WTC11 (cell line): ENCODE results near the gene RRP7A. TPM values are rescaled to one million over a fixed set of nuclear protein-coding genes. Genes with fewer than 3 reads are reported as not detected.

Experiments used
- ATAC-seq: fragments of 200-7000 bp; cut with Tn5 transposase; 2 replicates; pipeline ENCODE4 v1.10.0; 2021; ENCODE audit warnings: mild to moderate bottlenecking, moderate library complexity
- CTCF ChIA-PET: fragments of 300-600 bp; sonication (Branson Sonifier 250); formaldehyde crosslinking; loops from one replicate; lab custom pipeline; 2021; ENCODE audit warnings: antibody characterized with exemption; lab: Charles Lee
- POLR2A ChIA-PET: fragments of 350-600 bp; sonication (Branson Sonifier 250); formaldehyde crosslinking; loops from one replicate; lab custom pipeline; 2021; ENCODE audit warnings: antibody characterized with exemption; lab: Charles Lee
- DNase-seq: peaks from one replicate; pipeline ENCODE4 v3.0.0; 2021; ENCODE audit warnings: low spot score
- H3K27ac Mint-ChIP-seq: 2 replicates; pipeline ENCODE4 v1.8.0; 2021; ENCODE audit warnings: mixed read lengths
- H3K27me3 Mint-ChIP-seq: 2 replicates; pipeline ENCODE4 v1.8.0; 2021; ENCODE audit warnings: low read depth, mild to moderate bottlenecking, moderate library complexity, mixed read lengths
- H3K36me3 Mint-ChIP-seq: 2 replicates; pipeline ENCODE4 v1.8.0; 2021; ENCODE audit warnings: mixed read lengths
- H3K4me1 Mint-ChIP-seq: 2 replicates; pipeline ENCODE4 v1.8.0; 2022; ENCODE audit warnings: mixed read lengths
- H3K4me3 Mint-ChIP-seq: 2 replicates; pipeline ENCODE4 v1.8.0; 2021; ENCODE audit warnings: mild to moderate bottlenecking, moderate library complexity, mixed read lengths
- H3K9me3 Mint-ChIP-seq: 2 replicates; pipeline ENCODE4 v1.8.0; 2021; ENCODE audit warnings: mixed read lengths
- ATF1 ChIP-seq: sonication (generic); formaldehyde crosslinking; IDR thresholded peaks from 2 replicates; pipeline ENCODE4 v1.8.1; 2023; ENCODE audit warnings: mild to moderate bottlenecking, moderate library complexity, missing genetic modification reagents
- EMX1 ChIP-seq: fragments of 250-450 bp; sonication (Bioruptor Pico); IDR thresholded peaks from 2 replicates; pipeline ENCODE4 v1.8.0; 2021; ENCODE audit warnings: mild to moderate bottlenecking
- FOXP1 ChIP-seq: sonication (generic); formaldehyde crosslinking; IDR thresholded peaks from 2 replicates; pipeline ENCODE4 v1.8.0; 2022; ENCODE audit warnings: missing genetic modification reagents, mild to moderate bottlenecking, moderate library complexity, borderline replicate concordance
- MYBL2 ChIP-seq: sonication (generic); formaldehyde crosslinking; IDR thresholded peaks from 2 replicates; pipeline ENCODE4 v1.8.1; 2023; ENCODE audit warnings: mild to moderate bottlenecking, moderate library complexity, missing genetic modification reagents
- NFYB ChIP-seq: sonication (generic); formaldehyde crosslinking; conservative IDR thresholded peaks from 2 replicates; pipeline ENCODE4 v1.8.0; 2022; ENCODE audit warnings: low read depth, missing genetic modification reagents
- SOX15 ChIP-seq: fragments of 250-450 bp; sonication (Bioruptor Pico); IDR thresholded peaks from 2 replicates; pipeline ENCODE4 v1.9.0; 2021; ENCODE audit warnings: mild to moderate bottlenecking
- TP53 ChIP-seq: sonication (generic); formaldehyde crosslinking; IDR thresholded peaks from 2 replicates; pipeline ENCODE4 v1.8.1; 2023; ENCODE audit warnings: mild to moderate bottlenecking, missing genetic modification reagents
- ZNF219 ChIP-seq: sonication (generic); formaldehyde crosslinking; IDR thresholded peaks from 2 replicates; pipeline ENCODE4 v1.8.0; 2023; ENCODE audit warnings: missing genetic modification reagents, mild to moderate bottlenecking, borderline replicate concordance
- ZNF232 ChIP-seq: sonication (generic); formaldehyde crosslinking; IDR thresholded peaks from 2 replicates; pipeline ENCODE4 v1.8.0; 2022; ENCODE audit warnings: mild to moderate bottlenecking, missing genetic modification reagents
- ZNF671 ChIP-seq: fragments of 250-450 bp; sonication (Bioruptor Pico); IDR thresholded peaks from 2 replicates; pipeline ENCODE4 v1.8.0; 2021; ENCODE audit warnings: mild to moderate bottlenecking
- total RNA-seq: library from RNA; stranded (reverse); gene quantifications from 3 replicates; pipeline ENCODE4 v1.2.3, GENCODE V29; 2021
- TF ChIP-seq, protein P1 (sequence below): sonication (generic); formaldehyde crosslinking; IDR thresholded peaks from 2 replicates; pipeline ENCODE4 v1.8.1; 2022; ENCODE audit warnings: mild to moderate bottlenecking, missing genetic modification reagents, moderate library complexity, borderline replicate concordance
- TF ChIP-seq, protein P2 (sequence below): sonication (generic); formaldehyde crosslinking; IDR thresholded peaks from 2 replicates; pipeline ENCODE4 v1.8.1; 2023; ENCODE audit warnings: mild to moderate bottlenecking, missing genetic modification reagents, borderline replicate concordance
- TF ChIP-seq, protein P3 (sequence below): sonication (generic); formaldehyde crosslinking; IDR thresholded peaks from 2 replicates; pipeline ENCODE4 v1.8.1; 2023; ENCODE audit warnings: mild to moderate bottlenecking, moderate library complexity, missing genetic modification reagents
- TF ChIP-seq, protein P4 (sequence below): sonication (generic); formaldehyde crosslinking; IDR thresholded peaks from 2 replicates; pipeline ENCODE4 v1.8.1; 2022; ENCODE audit warnings: mild to moderate bottlenecking, moderate library complexity, missing genetic modification reagents
- TF ChIP-seq, protein P5 (sequence below): fragments of 250-450 bp; sonication (Bioruptor Pico); IDR thresholded peaks from 2 replicates; pipeline ENCODE4 v2.1.2; 2022; ENCODE audit warnings: mild to moderate bottlenecking, moderate library complexity
- TF ChIP-seq, protein P6 (sequence below): sonication (generic); formaldehyde crosslinking; conservative IDR thresholded peaks from 2 replicates; pipeline ENCODE4 v1.8.1; 2023; ENCODE audit warnings: mild to moderate bottlenecking, low read depth, missing genetic modification reagents, moderate library complexity
- TF ChIP-seq, protein P7 (sequence below): fragments of 250-450 bp; sonication (Bioruptor Pico); IDR thresholded peaks from 2 replicates; pipeline ENCODE4 v1.9.0; 2021; ENCODE audit warnings: mild to moderate bottlenecking

RRP7A gene
- total RNA-seq, 1 experiment from 2014 or later, result 95.0 TPM

DNA sequence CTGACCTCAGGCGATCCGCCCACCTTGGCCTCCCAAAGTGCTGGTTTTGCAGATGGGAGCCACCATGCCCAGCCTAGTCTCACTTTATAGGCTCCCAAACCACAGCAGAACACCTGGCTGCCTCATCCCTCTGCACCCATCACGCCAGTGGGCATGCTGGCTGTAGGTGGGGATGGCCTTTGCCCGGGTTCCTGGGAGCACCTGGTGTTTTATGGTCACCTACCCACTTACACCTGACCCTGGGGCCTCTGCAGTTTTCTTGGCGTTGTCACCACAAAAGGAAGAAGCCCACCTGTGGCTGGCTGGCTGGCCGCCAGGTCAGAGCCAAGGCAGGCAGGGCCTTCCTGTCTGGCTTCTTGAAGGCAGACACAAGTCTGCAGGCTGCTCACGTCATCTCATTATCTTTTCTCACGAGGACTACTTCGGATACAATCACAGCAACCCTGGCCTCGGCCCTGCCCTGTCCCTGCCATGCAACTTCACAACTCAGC lies 8.2 kb downstream of the RRP7A start (continued):
- TF ChIP-seq NFYB (CRISPR knock-in tag), result no peak
- no peak for TF ChIP-seq TP53 (CRISPR knock-in tag)
- no peak for TF ChIP-seq EMX1 (CRISPR knock-in tag)
- TF ChIP-seq, protein P1, sequence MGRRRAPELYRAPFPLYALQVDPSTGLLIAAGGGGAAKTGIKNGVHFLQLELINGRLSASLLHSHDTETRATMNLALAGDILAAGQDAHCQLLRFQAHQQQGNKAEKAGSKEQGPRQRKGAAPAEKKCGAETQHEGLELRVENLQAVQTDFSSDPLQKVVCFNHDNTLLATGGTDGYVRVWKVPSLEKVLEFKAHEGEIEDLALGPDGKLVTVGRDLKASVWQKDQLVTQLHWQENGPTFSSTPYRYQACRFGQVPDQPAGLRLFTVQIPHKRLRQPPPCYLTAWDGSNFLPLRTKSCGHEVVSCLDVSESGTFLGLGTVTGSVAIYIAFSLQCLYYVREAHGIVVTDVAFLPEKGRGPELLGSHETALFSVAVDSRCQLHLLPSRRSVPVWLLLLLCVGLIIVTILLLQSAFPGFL (CRISPR knock-in tag), result no peak
- TF ChIP-seq, protein P2, sequence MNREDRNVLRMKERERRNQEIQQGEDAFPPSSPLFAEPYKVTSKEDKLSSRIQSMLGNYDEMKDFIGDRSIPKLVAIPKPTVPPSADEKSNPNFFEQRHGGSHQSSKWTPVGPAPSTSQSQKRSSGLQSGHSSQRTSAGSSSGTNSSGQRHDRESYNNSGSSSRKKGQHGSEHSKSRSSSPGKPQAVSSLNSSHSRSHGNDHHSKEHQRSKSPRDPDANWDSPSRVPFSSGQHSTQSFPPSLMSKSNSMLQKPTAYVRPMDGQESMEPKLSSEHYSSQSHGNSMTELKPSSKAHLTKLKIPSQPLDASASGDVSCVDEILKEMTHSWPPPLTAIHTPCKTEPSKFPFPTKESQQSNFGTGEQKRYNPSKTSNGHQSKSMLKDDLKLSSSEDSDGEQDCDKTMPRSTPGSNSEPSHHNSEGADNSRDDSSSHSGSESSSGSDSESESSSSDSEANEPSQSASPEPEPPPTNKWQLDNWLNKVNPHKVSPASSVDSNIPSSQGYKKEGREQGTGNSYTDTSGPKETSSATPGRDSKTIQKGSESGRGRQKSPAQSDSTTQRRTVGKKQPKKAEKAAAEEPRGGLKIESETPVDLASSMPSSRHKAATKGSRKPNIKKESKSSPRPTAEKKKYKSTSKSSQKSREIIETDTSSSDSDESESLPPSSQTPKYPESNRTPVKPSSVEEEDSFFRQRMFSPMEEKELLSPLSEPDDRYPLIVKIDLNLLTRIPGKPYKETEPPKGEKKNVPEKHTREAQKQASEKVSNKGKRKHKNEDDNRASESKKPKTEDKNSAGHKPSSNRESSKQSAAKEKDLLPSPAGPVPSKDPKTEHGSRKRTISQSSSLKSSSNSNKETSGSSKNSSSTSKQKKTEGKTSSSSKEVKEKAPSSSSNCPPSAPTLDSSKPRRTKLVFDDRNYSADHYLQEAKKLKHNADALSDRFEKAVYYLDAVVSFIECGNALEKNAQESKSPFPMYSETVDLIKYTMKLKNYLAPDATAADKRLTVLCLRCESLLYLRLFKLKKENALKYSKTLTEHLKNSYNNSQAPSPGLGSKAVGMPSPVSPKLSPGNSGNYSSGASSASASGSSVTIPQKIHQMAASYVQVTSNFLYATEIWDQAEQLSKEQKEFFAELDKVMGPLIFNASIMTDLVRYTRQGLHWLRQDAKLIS (CRISPR knock-in tag), result no peak
- TF ChIP-seq, protein P3, sequence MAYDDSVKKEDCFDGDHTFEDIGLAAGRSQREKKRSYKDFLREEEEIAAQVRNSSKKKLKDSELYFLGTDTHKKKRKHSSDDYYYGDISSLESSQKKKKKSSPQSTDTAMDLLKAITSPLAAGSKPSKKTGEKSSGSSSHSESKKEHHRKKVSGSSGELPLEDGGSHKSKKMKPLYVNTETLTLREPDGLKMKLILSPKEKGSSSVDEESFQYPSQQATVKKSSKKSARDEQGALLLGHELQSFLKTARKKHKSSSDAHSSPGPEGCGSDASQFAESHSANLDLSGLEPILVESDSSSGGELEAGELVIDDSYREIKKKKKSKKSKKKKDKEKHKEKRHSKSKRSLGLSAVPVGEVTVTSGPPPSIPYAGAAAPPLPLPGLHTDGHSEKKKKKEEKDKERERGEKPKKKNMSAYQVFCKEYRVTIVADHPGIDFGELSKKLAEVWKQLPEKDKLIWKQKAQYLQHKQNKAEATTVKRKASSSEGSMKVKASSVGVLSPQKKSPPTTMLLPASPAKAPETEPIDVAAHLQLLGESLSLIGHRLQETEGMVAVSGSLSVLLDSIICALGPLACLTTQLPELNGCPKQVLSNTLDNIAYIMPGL, result no peak
- no peak for TF ChIP-seq ATF1 (CRISPR knock-in tag)
- TF ChIP-seq, protein P4, sequence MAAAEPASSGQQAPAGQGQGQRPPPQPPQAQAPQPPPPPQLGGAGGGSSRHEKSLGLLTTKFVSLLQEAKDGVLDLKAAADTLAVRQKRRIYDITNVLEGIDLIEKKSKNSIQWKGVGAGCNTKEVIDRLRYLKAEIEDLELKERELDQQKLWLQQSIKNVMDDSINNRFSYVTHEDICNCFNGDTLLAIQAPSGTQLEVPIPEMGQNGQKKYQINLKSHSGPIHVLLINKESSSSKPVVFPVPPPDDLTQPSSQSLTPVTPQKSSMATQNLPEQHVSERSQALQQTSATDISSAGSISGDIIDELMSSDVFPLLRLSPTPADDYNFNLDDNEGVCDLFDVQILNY, result no peak
- TF ChIP-seq, protein P5, sequence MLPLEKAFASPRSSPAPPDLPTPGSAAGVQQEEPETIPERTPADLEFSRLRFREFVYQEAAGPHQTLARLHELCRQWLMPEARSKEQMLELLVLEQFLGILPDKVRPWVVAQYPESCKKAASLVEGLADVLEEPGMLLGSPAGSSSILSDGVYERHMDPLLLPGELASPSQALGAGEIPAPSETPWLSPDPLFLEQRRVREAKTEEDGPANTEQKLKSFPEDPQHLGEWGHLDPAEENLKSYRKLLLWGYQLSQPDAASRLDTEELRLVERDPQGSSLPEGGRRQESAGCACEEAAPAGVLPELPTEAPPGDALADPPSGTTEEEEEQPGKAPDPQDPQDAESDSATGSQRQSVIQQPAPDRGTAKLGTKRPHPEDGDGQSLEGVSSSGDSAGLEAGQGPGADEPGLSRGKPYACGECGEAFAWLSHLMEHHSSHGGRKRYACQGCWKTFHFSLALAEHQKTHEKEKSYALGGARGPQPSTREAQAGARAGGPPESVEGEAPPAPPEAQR (CRISPR knock-in tag), result no peak
- no peak for TF ChIP-seq FOXP1 (CRISPR knock-in tag)
- TF ChIP-seq, protein P6, sequence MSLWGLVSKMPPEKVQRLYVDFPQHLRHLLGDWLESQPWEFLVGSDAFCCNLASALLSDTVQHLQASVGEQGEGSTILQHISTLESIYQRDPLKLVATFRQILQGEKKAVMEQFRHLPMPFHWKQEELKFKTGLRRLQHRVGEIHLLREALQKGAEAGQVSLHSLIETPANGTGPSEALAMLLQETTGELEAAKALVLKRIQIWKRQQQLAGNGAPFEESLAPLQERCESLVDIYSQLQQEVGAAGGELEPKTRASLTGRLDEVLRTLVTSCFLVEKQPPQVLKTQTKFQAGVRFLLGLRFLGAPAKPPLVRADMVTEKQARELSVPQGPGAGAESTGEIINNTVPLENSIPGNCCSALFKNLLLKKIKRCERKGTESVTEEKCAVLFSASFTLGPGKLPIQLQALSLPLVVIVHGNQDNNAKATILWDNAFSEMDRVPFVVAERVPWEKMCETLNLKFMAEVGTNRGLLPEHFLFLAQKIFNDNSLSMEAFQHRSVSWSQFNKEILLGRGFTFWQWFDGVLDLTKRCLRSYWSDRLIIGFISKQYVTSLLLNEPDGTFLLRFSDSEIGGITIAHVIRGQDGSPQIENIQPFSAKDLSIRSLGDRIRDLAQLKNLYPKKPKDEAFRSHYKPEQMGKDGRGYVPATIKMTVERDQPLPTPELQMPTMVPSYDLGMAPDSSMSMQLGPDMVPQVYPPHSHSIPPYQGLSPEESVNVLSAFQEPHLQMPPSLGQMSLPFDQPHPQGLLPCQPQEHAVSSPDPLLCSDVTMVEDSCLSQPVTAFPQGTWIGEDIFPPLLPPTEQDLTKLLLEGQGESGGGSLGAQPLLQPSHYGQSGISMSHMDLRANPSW, result no peak

DNA sequence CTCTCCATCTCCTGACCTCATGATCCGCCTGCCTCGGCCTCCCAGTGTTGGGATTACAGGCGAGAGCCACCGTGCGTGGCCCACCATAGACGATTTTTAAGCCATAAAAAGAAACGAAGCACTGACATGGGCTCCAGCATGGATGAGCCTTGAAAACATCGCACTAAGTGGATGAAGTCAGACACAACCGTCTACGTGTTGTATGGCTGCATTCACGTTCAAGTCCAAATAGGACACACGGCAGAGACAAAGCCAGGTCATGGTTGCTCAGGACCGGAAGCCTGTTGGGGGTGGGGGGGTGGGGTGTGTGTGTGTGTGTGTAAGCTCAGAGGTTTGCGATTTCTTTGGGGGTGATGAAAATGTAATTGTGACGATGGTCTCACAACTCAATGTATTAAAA lies 10.0 kb downstream of the RRP7A start:
- TF ChIP-seq, protein P3, result no peak
- TF ChIP-seq SOX15 (CRISPR knock-in tag) (no peak), ZNF671 (CRISPR knock-in tag) (no peak), ZNF232 (CRISPR knock-in tag) (no peak), ZNF219 (no peak), MYBL2 (CRISPR knock-in tag) (no peak)
- TF ChIP-seq, protein P7, sequence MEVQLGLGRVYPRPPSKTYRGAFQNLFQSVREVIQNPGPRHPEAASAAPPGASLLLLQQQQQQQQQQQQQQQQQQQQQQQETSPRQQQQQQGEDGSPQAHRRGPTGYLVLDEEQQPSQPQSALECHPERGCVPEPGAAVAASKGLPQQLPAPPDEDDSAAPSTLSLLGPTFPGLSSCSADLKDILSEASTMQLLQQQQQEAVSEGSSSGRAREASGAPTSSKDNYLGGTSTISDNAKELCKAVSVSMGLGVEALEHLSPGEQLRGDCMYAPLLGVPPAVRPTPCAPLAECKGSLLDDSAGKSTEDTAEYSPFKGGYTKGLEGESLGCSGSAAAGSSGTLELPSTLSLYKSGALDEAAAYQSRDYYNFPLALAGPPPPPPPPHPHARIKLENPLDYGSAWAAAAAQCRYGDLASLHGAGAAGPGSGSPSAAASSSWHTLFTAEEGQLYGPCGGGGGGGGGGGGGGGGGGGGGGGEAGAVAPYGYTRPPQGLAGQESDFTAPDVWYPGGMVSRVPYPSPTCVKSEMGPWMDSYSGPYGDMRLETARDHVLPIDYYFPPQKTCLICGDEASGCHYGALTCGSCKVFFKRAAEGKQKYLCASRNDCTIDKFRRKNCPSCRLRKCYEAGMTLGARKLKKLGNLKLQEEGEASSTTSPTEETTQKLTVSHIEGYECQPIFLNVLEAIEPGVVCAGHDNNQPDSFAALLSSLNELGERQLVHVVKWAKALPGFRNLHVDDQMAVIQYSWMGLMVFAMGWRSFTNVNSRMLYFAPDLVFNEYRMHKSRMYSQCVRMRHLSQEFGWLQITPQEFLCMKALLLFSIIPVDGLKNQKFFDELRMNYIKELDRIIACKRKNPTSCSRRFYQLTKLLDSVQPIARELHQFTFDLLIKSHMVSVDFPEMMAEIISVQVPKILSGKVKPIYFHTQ (CRISPR knock-in tag), result no peak
- no peak for DNase-seq
- ATAC-seq, result no peak
- no peaks in the 10 kb centered on the region for H3K9me3 Mint-ChIP-seq
- POLR2A ChIA-PET, result interaction anchor here (0.7 kb wide), 2 partner anchors 36 to 213 kb away, joined by 3 to 4 read pairs; no protein-coding TSS in a partner anchor
- H3K27ac Mint-ChIP-seq, result peak overlapping the region; percentile 77
- CTCF ChIA-PET, result interaction anchor here (0.6 to 2.1 kb wide), 4 partner anchors 41 to 73 kb away, joined by 3 to 7 read pairs (median 3); no protein-coding TSS in a partner anchor
- H3K36me3 Mint-ChIP-seq, result peaks cover 12% of the 10 kb centered on the region
- H3K4me1 Mint-ChIP-seq, result peaks cover 38% of the 10 kb centered on the region
- H3K4me3 Mint-ChIP-seq, result no peak overlapping the region
- peaks cover 2% of the 10 kb centered on the region; the same call in 1 of the 2 replicates for H3K27me3 Mint-ChIP-seq
